DMS153 treated with DMSO at 0.1 percent for 48 hours (cell line): Measurements from ENCODE around the gene REPS2.
"Not testable (repeated sequence)": the region's sequence is repeated elsewhere in the genome, so short reads cannot be mapped to it uniquely, and the experiment has no call there.

Experiments used
- DNase-seq: peaks from one replicate; lab custom pipeline; 2025; ENCODE audit not compliant: unreplicated experiment; lab: John Stamatoyannopoulos, UW

Gene REPS2

DNA sequence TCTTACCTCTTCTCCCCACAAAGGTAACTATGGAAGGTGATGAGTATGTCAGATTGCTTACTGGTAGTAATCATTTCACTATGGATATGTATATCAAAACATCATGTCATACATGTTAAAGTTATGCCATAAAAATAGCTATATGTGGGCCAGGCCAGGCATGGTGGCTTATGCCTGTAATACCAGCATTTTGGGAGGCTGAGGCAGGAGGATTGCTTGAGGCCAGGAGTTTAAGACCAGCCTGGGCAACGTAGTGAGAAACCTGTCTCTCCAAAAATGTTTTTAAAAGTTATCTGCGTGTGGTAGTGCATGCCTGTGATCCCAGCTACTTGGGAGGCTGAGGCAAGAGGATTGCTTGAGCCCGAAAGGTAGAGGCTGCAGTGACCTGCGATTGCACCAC, 16.2 kb downstream of the REPS2 start:
- not testable (repeated sequence) for DNase-seq

DNA sequence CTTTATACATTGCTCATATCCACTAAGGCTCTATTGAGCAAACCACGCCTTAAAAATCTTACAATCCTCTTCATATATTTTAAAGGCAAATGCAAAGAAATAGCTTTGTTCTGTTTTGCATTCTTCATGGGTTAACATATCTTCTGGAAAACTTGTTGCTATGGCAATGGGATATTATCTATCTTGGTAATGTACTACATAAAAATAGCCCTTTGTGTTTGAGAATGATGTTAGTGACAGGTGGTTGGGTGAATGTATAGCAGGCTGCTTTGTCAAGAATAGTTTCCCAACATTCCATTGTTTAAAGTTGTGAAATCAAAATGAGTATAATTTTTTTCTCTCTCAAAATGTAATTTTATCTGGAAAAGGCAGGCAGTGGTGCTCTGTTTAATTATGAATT, 16.8 kb downstream of the REPS2 start:
- no peak for DNase-seq

DNA sequence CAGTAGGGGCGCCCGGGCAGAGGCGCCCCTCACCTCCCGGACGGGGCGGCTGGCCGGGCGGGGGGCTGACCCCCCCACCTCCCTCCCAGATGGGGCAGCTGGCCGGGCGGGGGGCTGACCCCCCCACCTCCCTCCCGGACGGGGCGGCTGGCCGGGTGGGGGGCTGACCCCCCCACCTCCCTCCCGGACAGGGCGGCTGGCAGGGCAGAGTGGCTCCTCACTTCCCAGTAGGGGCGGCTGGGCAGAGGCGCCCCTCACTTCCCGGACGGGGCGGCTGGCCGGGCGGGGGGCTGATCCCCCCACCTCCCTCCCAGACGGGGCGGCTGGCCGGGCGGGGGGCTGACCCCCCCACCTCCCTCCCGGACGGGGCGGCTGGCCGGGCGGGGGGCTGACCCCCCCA, 18.5 kb downstream of the REPS2 start:
- not testable (repeated sequence) for DNase-seq

GRCh38 chrX:16966752-16967448, 20.4 kb downstream of the REPS2 start:
- DNase-seq, result no peak

- DNase-seq, result not testable (repeated sequence)
Observed at GRCh38 chrX:16968753-16969152, 22.3 kb downstream of the REPS2 start.

- no peak for DNase-seq
Observed at GRCh38 chrX:16970977-16971376, 24.5 kb downstream of the REPS2 start.

- no peak for DNase-seq
Observed at GRCh38 chrX:16971694-16972093, 25.2 kb downstream of the REPS2 start.

DNA sequence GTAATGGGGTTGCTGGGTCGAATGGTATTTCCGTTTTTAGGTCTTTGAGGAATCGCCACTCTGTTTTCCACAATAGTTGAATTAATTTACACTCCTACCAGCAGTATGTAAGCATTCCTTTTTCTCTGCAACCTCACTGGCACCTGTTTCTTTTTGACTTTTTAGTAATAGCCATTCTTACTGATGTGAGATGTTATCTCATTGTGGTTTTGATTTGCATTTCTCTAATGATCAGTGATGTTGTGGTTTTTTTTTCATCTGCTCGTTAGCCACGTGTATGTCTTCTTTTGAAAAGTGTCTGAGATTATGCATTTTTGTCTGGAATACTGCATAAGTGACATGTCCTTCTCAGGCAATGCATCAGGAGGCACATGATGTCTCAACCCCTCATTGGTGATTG, 28.8 kb downstream of the REPS2 start:
- no peak for DNase-seq

DNA sequence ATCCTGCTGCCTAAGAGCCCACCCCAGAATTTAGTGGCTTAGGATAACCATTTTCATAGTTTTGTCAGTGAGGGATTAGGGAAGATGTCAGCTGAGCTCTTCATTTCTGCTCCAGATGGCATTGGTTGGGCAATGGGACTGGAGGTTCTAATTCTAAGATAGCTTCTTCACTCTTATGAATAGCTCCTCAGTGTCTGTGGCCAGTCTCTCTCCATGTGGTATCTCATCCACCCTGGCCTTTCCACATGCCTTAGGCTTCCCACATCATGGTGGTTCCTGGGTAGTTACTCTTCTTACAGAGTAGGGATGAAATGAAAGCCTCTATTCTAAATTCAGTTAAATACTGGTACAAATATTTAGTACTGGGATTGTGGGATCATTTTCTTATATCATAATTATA, 31.3 kb downstream of the REPS2 start:
- no peak for DNase-seq

DNA sequence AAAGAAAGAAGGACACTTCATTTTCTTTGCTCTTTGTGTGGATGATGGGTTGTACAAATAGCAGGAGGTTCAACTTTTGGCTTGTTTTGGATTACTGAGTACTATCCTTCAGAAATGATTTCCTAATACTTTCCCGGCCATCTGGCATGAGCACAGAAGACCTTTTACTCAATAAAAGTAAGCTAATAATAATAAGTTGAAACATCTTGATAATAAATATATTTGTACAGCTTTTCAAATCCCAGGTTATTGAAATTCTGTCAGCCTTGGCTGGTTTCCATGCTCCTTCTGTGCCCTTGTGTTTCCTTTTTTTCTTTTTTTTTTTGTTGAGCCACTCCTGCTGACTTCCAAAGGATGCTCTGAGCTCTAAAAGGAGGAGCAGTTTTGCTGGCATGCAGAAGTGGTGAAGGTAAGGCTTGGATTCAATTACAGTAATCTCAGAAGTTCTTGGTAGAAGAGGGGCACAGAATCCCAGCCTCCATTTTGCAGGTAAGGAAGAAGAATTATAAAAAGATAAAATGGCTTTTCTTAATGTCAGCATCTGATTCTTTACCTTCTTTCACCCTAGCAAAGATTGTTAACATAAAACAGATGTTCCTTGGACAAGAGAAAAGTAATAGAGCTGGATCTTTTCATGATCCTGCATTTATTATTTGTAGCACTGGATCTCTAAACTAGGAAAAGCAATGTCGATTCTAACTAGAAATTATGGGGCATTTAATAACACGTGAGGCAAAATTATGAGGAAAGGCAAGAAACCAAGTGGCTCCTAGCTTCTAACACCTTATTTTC, 31.9 kb downstream of the REPS2 start:
- DNase-seq, result no peak

DNA sequence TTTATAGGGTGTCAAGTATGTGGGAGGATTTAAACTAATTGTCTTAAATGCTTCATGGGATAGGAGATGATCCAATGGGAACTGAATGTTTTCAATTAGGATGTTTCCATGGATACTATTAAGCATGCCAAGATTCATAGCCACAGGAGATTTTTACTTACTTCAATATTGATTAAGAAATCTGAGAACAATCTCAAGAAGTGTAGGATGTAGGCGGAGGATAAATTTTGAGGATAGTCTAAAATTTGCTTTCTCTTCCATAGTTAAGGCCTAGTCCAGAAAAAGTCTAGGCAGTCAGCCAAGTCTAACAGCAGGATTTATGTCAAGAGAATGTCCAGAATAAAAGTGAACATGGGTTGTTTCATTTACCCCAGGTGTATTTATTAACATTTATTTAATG, 32.8 kb downstream of the REPS2 start:
- DNase-seq, result no peak

DNA sequence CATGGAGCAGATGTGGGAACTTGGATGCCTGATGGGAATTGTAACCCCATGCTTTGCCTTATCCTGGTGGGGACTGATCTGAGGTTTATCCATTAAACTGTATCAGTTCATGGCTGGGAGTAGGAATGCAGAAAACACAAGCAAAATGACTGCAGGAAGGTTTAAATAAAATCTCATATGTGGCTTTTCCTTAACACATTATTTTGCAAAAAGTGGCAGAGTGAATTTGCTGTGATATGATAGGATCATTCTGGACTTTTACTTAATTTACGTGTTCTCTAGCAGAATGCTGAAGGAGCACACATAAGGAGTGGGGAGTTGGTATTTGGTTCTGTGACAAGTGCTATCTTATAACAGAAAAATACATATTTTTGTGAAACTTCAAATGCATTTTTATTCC, 34.8 kb downstream of the REPS2 start:
- no peak for DNase-seq

DNA sequence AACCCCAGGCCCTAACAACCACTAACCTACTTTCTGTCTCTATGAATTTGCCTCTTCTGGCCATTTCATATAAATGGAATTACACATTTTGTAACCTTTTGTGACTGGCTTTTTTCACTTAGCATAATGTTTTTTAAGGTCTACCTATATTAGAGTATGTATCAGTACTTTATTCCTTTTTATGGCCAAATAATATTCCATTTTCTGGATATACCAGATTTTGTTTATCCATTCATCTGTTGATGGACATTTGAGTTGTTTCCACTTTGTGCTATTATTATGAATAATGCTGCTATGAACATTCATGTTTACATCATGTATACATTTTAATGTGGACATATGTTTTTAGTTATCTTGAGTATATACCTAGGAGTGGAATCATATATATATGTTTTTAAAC, 35.5 kb downstream of the REPS2 start:
- DNase-seq, result no peak

GRCh38 chrX:16983051-16983450, 36.6 kb downstream of the REPS2 start:
- DNase-seq, result no peak

GRCh38 chrX:16985286-16985685, 38.8 kb downstream of the REPS2 start:
- no peak for DNase-seq

DNA sequence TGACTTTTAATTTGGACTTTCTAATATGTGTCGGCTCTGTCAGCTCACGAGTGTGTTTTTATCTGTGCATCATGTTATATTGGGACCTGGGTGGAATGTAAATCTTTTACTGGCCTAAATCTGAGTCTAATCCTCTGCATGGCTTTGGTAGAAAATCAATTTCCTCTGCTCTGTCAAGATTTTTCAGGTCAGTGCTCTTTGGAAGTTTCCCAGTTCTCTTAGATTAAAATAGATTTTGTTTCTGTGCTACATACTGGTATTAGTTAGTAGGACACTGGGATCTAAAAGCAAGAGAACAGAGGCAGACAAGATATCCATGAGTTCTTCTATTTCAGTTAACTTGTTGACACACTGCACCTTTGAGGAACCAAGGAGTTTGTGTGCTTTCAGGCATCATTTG, 39.7 kb downstream of the REPS2 start:
- no peak for DNase-seq

DNA sequence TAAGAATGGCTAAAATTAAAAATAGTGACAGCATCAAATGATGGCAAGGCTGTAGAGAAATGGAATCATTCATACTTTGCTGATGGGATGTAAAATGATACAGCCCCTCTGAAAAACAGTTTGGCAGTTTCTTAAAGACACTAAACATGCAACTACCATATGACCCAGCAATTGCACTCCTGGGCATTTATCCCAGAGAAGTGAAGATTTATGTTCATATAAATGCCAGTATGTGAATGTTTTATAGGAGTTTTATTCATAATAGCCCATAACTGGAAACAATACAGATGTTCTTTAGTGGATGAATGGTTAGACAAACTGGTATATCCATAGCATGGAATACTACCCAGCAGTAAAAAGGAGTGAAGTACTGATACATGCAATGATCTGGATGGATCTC, 43.3 kb downstream of the REPS2 start:
- no peak for DNase-seq

GRCh38 chrX:16990839-16991238, 44.4 kb downstream of the REPS2 start:
- DNase-seq, result no peak

DNA sequence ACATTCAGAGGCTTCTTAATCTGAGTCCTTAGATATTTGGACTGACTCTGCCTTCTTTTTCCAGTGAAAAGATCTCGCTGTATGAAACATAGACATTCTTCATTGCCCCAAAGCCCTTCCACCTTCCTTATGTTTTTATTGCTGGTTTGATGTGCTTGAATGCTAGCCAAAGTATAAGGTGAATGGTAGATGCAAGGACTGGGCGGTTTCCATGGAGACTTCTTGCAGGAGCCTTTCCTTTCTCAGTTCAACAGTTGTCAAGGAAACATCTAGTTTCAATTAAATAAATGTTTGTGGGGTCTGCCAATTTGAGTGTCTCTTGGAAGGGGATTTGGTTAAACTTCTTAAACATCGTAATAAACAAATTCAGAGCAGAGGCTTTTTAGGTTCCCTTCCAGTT, 46.0 kb downstream of the REPS2 start:
- DNase-seq, result no peak

- DNase-seq, result no peak
Observed at GRCh38 chrX:16992951-16993350, 46.5 kb downstream of the REPS2 start.

GRCh38 chrX:16993791-16994318, 47.4 kb downstream of the REPS2 start:
- DNase-seq, result no peak

GRCh38 chrX:16994736-16995135, 48.3 kb downstream of the REPS2 start:
- DNase-seq, result no peak
